Iris pigment epithelial cell (primary cell): ENCODE measurements around the gene NPS.
A peak's percentile ranks its signal among the peaks of the same experiment; 100 is the strongest.

Experiments used
- DNase-seq: peaks from one replicate; pipeline ENCODE4 v3.0.0-alpha.2; 2011; ENCODE audit warnings: low read depth

The NPS gene

DNA sequence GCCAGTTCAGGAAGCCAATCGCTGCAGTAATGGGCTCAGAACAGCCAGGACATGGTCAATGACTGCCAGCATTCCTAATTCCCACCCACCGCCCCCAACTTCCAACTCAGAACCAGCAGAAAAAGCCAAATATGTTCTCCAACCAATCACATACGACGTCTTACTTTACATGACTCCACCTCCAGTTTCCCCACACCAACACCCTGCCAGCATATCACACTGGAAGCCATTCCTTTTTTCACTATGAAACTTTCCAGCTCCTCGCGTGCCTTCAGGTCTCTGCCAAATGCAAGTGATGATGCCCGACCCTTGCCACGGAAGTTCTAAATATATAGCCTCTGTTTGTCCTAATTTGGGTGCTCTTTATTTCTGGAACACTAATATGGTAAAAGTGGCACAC is 12.5 kb downstream of the NPS start:
- no peak for DNase-seq

DNA sequence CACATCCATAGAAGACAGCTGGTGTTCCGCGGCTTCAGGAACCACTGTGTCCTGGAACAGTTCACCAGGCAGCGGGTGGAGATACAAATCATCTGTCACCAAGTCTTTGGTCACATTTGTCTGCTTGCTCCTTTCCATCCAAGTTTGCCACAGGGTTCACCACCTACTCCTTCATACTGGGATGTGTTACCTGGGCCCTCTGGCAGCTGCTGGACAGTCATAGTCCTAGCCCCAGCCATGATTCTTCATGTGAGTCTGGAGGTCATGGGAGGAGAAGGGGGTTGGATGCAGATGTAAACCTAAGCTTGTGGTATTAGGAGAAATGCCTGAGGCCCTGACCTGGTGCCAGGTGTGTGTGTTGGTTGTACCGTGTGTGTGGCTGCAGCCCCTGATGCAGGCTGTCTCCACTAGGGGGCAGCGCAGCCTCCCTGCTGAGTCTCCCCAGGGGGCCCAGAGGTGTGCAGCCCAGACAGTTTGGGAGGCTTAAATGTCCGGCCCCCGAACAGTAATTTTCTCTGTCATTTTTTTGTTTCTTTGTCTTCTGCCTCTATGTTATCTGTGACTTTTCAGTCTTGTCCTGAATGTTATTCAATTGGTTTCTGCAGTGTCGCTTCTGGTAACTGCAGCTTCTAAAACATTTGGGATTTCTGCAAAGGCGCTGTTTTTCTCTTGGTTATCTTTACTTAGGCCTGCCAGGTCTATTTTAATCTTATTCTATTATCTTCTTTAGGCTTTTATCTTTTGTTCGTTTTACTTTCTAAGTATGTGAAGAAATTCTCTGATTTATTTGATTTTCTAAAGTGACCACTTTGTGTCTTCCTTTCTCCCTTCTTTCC is 14.8 kb downstream of the NPS start:
- no peak for DNase-seq

DNA sequence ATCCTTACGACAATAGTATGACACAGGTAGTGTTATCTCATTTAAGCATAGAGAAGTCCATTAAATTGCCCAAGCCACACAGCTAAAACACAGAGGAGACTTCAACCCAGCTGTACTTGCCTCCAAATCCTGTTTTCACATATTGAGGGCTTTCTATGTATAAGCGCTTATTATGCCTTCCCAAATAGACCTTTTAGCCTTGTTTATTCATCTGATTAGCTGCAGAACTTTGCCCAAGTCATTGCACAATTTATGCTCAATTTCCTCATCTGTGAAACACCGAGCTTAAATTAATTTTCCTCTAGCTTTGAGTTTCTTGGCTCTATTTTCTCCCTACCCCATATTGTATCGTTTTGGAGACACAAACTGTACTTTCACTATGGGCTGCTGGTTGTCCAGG is 15.5 kb downstream of the NPS start:
- DNase-seq: no peak

DNA sequence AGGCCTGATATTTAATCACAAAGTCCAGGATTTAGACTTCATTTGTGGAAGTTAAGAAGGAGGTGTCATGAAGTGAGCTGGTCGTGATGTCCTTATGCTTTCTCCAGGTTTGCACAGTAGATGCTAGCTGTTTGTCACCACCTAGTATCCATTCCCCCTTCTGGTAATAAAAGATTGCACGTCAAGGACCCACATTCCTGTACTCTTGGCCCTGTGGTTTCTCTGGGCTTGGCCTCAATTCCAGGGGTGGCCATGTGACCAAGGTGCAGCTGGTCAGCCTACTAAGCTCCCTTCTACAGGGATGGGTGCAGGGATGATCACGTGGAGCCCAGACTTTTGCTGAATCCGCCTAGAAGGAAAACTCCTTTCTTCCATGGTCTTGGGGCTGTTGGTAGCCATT is 16.5 kb downstream of the NPS start:
- no peak for DNase-seq

DNA sequence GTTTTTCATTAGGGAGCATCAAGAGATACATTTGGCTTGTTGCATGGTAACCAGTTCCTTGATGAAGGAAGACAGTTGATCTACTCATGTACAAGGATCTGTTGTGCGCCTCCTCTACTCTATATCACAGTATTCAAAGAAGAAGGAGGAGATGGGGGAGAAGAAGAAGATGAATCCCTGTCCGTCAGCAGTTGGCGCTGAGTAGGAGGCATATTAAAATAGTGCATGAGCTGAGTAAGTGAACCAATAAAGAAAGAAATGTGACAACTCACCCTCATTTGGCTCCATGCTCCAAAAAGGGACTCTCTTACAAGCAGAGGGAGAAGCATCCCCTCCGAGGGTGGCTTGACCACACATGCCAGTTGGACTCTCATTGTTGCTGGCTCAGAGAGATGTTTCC is 20.1 kb downstream of the NPS start:
- DNase-seq: no peak

DNA sequence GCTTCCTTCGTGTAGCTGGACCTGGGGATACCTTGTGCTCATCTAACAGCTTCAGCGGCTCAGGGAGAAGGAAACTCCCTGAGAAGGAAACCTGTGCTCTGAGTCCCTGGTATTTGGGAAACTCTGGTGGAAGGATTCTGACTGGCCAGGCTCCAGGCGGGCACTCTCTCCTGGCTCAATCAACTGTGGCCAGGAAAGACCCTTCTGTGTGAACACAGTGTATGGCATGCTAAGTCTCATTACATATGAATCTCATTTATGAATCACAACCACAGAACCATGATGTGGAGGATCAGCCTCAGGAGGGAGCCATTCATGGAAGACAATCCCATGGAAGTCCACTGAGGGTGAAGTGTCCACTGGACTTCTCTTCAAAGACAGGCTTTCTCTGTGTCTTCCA is 20.9 kb downstream of the NPS start:
- no peak for DNase-seq

DNA sequence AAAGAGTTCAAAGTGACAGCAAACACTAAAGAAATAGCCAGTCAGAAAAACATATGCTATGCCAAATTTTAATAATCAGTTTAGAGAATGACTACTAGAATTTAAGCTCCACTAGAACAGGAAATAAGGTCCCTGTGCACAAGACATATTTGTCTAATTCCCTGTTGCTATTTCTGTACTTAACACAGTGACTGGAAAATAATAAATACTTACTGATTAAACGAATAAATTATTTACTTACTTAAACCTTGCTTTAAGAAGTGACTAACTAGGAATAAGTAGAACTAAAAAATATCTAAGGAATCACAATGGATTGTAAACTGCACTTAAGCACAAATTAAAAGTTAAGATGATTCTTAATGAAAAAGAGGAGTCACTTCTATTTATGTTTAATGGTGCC is 22.3 kb downstream of the NPS start:
- no peak for DNase-seq

DNA sequence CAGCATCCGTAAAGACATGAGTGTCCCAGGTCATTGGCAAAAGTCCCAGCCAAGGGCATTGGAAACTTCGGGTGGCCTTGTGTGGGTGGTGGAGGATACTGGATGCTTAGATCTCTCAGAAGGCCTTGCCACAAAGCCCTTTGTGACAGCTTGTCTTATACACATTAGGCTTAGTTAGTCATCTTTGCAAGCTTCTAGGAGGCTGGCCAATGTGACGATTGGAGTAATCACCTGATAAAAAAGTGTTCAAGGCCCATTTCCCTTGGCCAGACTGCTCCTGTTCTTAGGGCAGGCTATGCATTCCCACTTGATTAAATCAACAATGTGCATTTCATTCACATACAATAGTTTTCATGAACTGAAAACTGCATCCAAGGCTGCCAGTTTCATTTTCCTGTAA is 26.9 kb downstream of the NPS start:
- no peak for DNase-seq

DNA sequence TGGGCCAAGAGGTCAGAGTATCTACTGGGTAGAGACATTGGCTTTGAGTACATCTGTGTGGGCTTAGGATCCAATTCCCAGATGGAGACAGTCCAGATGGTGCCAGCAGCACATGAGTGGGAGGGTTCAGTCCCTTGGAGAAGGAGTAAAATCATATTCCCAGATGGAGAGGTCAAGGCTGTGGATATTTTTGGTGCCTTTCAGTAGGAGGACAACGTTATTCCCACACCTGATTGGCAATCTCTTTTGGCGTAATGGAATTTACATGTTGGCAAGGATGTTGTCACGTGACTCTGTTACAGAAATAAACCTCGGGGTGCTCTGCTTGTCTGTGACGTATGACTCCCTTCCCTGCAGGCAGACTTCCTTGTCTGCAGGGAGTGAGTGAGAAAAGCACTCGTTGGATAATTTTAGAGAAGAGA is 27.6 kb downstream of the NPS start:
- DNase-seq: peak; percentile 4

DNA sequence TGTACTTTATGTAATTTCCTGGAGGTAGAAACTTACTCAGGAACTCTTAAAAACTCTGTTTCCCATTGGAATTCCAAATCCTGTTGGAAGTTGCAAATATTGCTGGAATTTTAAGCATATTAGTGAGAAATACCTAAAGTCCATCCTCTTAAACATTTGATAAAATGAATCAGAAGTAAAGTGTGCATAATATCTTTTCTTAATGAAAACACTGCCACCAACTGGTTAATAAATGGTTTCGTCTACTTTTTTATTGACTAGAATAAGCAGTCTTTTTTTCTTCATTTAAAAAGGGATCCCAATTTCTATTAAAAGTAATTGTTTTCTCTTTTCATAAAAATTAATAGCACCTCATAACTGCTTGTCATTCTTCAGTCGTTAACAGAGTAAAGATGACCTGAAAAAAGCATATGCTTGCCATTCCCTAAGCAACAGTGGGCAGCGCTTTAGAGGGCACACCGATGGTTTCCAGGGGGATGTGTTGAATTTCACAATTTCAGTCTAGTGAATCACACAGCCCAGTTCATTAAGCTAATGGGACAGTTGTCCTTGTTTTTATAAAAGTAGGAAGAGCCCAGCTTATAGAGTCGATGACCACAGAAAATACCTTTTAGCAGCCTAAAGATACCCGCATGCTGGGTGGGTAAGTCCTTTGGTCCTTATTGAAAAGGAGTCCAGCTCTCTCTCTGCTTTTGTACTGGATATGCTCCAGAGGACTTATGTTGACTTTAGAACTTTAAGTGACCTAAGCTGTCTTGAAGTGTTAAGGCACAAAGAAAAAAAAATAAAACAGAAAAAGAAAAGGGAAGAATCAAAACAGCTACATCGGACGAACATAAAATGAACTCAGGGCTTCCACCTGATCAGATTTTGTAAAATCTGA is 28.5 kb downstream of the NPS start:
- DNase-seq: peak; percentile 22

DNA sequence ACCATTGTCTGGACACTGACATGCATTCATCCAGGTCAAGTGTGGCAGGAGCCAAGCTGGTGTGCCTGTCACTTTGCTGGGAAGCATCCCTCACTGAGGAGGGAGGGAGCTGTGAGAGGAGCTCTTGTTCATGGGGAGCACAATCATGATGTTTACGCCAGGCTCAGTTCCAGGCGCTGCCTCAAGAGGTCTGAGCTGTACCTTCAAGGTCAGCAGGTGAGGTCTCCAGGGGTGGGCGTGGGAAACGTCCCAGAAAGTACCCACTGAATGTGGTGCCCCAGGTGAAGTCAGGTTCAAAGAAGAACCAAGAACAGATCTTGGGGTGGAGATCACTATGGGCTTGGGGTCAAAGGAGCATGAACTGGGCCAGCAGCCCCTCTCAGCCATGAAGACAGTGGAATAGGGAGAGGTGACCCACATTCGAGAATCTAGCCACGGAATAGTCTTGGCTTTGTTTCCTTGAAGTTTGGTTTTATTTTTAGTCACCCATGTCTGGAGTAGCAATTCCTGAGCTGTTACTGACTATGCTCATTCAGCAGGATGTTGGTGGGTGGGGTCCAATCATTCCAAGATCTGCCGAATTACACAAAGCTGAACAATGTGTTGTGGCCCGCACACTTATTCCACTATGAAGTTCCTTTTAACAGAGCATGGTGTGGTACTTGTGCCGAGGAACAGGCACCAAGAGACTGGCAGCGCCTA is 29.3 kb downstream of the NPS start:
- no peak for DNase-seq

DNA sequence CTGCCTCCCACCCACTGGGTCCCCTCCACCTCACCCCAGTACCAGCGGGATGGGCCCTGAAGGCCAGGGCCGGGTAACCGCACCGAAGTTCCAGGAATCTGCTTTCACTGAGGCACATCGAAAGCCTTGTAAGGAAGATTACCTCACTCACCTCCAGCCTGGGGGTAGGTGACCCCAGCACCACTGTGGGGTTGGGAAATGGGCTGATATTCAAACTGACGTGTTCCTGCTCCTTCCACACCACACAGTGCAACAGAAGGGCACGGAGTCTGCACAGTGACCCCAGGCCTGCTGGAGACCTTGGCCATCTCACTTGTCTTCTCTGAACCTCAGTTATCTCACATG is 29.8 kb downstream of the NPS start:
- DNase-seq: no peak

DNA sequence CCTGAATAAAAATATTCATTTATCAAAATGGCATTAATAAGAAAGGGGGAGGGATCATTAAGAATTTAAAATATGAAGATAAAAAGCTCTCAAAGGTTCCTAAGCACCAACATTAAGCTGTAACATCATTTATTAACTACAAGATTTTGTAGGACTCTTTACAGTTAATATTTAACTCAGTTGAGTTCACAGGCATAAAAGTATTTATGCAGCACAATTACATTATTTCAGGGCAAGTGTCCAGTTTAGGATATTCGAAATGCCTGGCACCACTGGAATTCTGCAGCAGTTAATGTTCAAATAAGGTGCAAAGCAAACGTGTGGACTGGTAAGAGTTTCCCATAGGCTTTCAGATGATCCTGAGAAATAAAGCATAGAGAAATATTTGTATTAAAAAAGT is 30.5 kb downstream of the NPS start:
- DNase-seq: no peak

DNA sequence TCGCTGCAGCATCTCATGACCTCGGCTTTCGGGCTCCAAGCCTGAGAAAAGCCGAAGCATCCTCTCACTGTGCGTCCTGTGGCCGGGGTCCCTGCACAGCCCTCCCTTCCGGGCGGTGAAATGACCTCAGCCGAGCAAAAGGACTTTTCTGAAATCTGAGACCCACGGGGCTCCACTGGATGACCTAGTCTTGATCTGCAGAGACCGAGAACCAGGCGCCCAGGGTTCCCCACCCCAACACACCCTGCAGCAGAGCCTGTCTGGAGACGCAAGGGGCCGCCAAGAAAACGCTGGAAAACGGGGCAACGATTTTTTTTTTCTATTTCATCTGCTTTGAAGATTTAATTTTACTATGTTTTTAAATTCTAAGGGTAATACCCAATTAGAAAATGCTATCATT is 31.7 kb downstream of the NPS start:
- no peak for DNase-seq

DNA sequence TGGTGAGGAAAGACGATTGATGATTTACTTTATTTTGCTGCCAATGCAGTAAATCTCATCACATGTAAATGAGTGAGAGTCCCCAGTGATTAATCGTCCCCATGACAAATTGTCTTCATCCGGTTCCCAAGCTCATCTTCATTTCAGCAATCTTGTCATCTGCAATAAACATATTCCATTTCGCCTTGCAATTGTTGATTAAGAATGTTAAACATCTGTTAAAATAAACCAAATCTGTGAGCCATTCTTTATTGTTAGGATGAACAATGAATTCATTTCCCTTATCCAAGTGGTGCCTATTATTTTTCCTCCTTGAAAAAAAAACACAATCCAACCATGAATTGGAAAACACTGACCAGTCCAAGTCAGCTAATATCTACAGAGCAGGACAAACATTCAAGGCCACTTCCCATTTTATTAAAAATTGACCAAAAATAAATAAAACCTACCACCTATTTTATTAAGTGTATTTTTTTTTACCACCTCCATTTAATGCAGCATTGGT is 36.5 kb downstream of the NPS start:
- DNase-seq: no peak

DNA sequence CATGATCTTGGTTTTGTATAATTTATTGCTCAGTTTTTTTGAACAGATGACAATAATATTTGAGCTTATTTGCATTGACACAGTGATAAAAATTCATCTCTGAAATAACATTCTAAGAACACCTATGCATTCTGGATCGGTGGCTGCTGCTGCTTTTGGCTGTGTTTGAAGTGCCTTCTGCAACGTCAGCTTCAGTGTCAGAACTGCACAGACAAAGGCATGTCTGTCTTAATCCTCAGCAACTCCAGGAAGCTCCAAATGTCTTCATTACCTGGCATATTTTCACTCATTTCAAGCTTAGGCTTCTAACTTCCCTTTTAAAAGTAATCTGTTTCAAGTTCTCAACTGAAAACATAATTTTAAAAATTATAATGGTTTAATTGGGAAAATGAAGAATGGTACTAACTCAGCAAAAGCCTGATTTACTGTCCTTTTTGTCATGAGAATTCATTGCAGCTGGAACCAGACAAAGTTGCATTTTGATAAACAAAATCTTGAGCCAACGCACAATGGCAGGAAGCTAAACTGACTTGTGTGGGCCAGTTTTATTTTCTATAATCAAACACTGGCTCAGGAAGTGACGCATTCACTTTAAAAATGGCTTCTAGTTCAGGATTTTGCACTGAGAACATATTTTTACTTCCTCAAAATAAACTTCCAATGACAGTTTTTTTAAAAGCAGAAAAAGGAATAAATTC is 38.7 kb downstream of the NPS start:
- no peak for DNase-seq

DNA sequence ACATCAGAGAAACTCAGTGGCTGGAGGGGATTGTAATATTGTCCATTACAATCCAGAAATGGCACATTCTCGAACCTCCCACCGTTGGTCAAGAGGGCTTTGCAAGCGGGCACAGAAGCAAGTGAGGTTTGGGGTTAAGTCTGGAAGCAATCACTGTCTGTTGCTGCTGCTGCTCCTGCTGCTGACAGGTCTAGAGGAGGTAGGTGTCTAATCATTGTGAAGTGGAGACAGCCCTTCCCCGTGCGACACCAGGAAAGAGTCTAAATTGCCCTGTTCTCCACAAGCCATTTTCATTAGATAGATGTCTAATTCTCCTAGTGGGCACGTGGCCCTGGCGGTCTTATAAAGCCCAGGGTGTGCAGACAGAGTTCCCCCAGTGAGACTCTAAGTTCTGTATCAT is 43.5 kb downstream of the NPS start:
- no peak for DNase-seq

DNA sequence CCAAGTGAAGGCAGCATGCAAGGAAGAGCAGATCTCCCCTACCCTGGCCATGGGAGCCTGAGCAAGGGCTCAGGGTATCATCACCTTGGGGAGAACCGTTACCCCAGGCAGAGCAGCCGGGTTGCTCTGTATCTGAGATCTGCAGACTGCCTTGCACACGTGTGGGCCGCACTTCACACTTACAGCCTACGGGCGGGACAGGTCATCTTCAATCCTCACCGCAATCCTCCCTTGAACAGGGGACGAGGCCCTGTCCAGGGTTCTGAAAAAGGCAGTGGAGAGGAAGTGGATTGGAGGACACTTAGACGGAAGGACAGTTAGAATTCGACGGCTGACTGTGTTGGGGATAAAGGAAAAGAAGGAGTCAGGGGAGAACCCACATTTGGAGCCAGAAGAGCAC is 51.4 kb downstream of the NPS start:
- no peak for DNase-seq
